Measurements from ENCODE around the gene MSMP.
A peak's percentile ranks its signal among the peaks of the same experiment; 100 is the strongest.

The MSMP gene

GRCh38 chr9:35741740-35742139 lies 12.3 kb downstream of the MSMP start:
- no peak for DNase-seq

GRCh38 chr9:35740243-35740642 lies 13.8 kb downstream of the MSMP start:
- no peak for DNase-seq

- no peak for DNase-seq
Measured at GRCh38 chr9:35738924-35739323, 15.2 kb downstream of the MSMP start.

- DNase-seq = no peak
Measured at GRCh38 chr9:35738186-35738585, 15.9 kb downstream of the MSMP start.

GRCh38 chr9:35737143-35737542 lies 16.9 kb downstream of the MSMP start:
- no peak for DNase-seq

GRCh38 chr9:35736201-35736633 lies 17.9 kb downstream of the MSMP start:
- no peak for DNase-seq

- no peak for DNase-seq
Measured at GRCh38 chr9:35734096-35734495, 20.0 kb downstream of the MSMP start.

GRCh38 chr9:35732800-35733541 lies 21.1 kb downstream of the MSMP start:
- DNase-seq = no peak

- peak; percentile 94 for DNase-seq
Measured at GRCh38 chr9:35732185-35732799, 21.8 kb downstream of the MSMP start, which contains the start of the genes CREB3 and TLN1. Gene CREB3 (plus strand): TSS chr9:35732666. CDS start chr9:35732773, 107 bp downstream. Gene TLN1 (minus strand): TSS chr9:35732195. CDS start chr9:35725694, 6,501 bp downstream.

- DNase-seq = no peak
Measured at GRCh38 chr9:35731415-35732184, 22.5 kb downstream of the MSMP start.

- DNase-seq = no peak
Measured at GRCh38 chr9:35730486-35730854, 23.6 kb downstream of the MSMP start.

- DNase-seq = no peak
Measured at GRCh38 chr9:35729700-35730485, 24.2 kb downstream of the MSMP start.

- no peak for DNase-seq
Measured at GRCh38 chr9:35729101-35729500, 25.0 kb downstream of the MSMP start.

GRCh38 chr9:35728041-35728971 lies 25.8 kb downstream of the MSMP start:
- DNase-seq = no peak

- DNase-seq = no peak
Measured at GRCh38 chr9:35727676-35728040, 26.4 kb downstream of the MSMP start.

- DNase-seq = no peak
Measured at GRCh38 chr9:35726931-35727330, 27.1 kb downstream of the MSMP start.

GRCh38 chr9:35725362-35725761 lies 28.7 kb downstream of the MSMP start:
- DNase-seq = no peak

- DNase-seq = no peak
Measured at GRCh38 chr9:35723908-35724307, 30.2 kb downstream of the MSMP start.

GRCh38 chr9:35723426-35723825 lies 30.6 kb downstream of the MSMP start:
- DNase-seq = no peak

GRCh38 chr9:35719546-35719945 lies 34.5 kb downstream of the MSMP start:
- no peak for DNase-seq

- DNase-seq = no peak
Measured at GRCh38 chr9:35718721-35719511, 35.2 kb downstream of the MSMP start.

All from T1000 (cell line).